Tibial nerve (tissue), 4 donors: ENCODE results near the gene FRMD4A. TPM values are rescaled to one million over a fixed set of nuclear protein-coding genes. Genes with fewer than 3 reads are reported as not detected.

ENCODE experiments used
- DNase-seq, 2 donors: peaks; one replicate each; pipeline ENCODE4 v3.0.0-alpha.2; 2019; ENCODE audit warnings: low spot score in 2 of 2
- H3K27ac ChIP-seq, 4 donors: fragments of 200-600 bp; sonication (generic) in 3 of 4; one replicate each; pipeline ENCODE4 v1.5.1; 2017 to 2019; ENCODE audit warnings: mild to moderate bottlenecking in 1 of 4
- H3K27me3 ChIP-seq, 2 donors: fragments of 200-600 bp; sonication (generic) in 1 of 2; one replicate each; pipeline versions ENCODE4 v1.5.1 to v1.6.0; 2017 to 2019
- H3K36me3 ChIP-seq, 3 donors: fragments of 200-600 bp; sonication (generic); one replicate each; pipeline ENCODE4 v1.5.1; 2018 to 2019
- H3K4me1 ChIP-seq, 4 donors: fragments of 200-600 bp; sonication (generic) in 3 of 4; one replicate each; pipeline ENCODE4 v1.5.1; 2017 to 2019
- H3K4me3 ChIP-seq, 4 donors: fragments of 200-600 bp; sonication (generic) in 3 of 4; one replicate each; pipeline ENCODE4 v1.5.1; 2017 to 2019; ENCODE audit warnings: mild to moderate bottlenecking in 1 of 4, moderate library complexity in 1 of 4
- H3K9me3 ChIP-seq, 4 donors: fragments of 200-600 bp; sonication (generic) in 3 of 4; one replicate each; pipeline ENCODE4 v1.5.1; 2017 to 2019
- CTCF ChIP-seq, 5 experiments: fragments of 200-600 bp in 3 of 5; fragments of 450-650 bp in 2 of 5; sonication (generic) in 3 of 5; IDR thresholded peaks; one replicate each; pipeline ENCODE4 v1.5.1; 2016 to 2019; ENCODE audit warnings: antibody characterized with exemption in 5 of 5, mild to moderate bottlenecking in 3 of 5, moderate library complexity in 2 of 5
- EP300 ChIP-seq, 2 donors: sonication (generic); formaldehyde crosslinking; IDR thresholded peaks; one replicate each; pipeline ENCODE4 v1.6.1; 2017; ENCODE audit warnings: antibody characterized with exemption in 2 of 2, mild to moderate bottlenecking in 1 of 2
- POLR2A ChIP-seq, 2 donors: fragments of 450-650 bp; IDR thresholded peaks; one replicate each; pipeline ENCODE4 v1.6.1; 2017; ENCODE audit warnings: antibody characterized with exemption in 2 of 2, mild to moderate bottlenecking in 2 of 2, moderate library complexity in 2 of 2
- WGBS, 2 donors: methylation state at CpG; one replicate each; pipeline ENCODE4 v1.1.5; 2018; 5-methylcytosine and 5-hydroxymethylcytosine counted together
- total RNA-seq, 4 donors: library from RNA; depleted of rRNA; stranded (reverse); fragments of >200 nt; gene quantifications; one replicate each; pipeline ENCODE4 v1.1.0, GENCODE V29; 2016

FRMD4A gene
- total RNA-seq, 4 donors from 2014 or later = 39.8 to 89.7 (median 53.9) TPM

- Histone ChIP-seq H3K27me3 (no peaks in the 10 kb centered on the region), H3K4me1 (no peaks in the 10 kb centered on the region), H3K36me3 (no peaks in the 10 kb centered on the region), H3K4me3 (no peak overlapping the region), H3K9me3 (no peaks in the 10 kb centered on the region), H3K27ac (no peak overlapping the region)
- no peak for DNase-seq
- WGBS, 2 donors = 72 to 73% methylated on average over 5 of the region's 5 CpGs
- TF ChIP-seq CTCF (IDR thresholded peaks at IDR 0.05) (no peak), EP300 (IDR thresholded peaks at IDR 0.05) (no peak), POLR2A (IDR thresholded peaks at IDR 0.05) (no peak)
Measured at GRCh38 chr10:14374745-14375445, 44.2 kb upstream of the FRMD4A start.

GRCh38 chr10:14372606-14373005 lies 41.9 kb upstream of the FRMD4A start:
- no peak overlapping the region for H3K27ac ChIP-seq
- TF ChIP-seq EP300 (IDR thresholded peaks at IDR 0.05) (no peak), CTCF (IDR thresholded peaks at IDR 0.05) (no peak), POLR2A (IDR thresholded peaks at IDR 0.05) (no peak)
- H3K4me3 ChIP-seq = no peak overlapping the region
- 71 to 84% methylated on average over 4 of the region's 4 CpGs for WGBS, 2 donors
- no peak for DNase-seq
- no peaks in the 10 kb centered on the region for H3K4me1 ChIP-seq
- no peaks in the 10 kb centered on the region for H3K9me3 ChIP-seq
- H3K27me3 ChIP-seq = no peaks in the 10 kb centered on the region
- no peaks in the 10 kb centered on the region for H3K36me3 ChIP-seq

GRCh38 chr10:14371581-14371980 lies 40.9 kb upstream of the FRMD4A start:
- Histone ChIP-seq H3K27me3 (no peaks in the 10 kb centered on the region), H3K4me3 (no peak overlapping the region), H3K36me3 (no peaks in the 10 kb centered on the region), H3K4me1 (no peaks in the 10 kb centered on the region), H3K9me3 (no peaks in the 10 kb centered on the region), H3K27ac (no peak overlapping the region)
- TF ChIP-seq CTCF (IDR thresholded peaks at IDR 0.05) = no peak
- WGBS, 2 donors = 50 to 67% methylated on average over 4 of the region's 4 CpGs
- no peak for DNase-seq

GRCh38 chr10:14370894-14371293 lies 40.2 kb upstream of the FRMD4A start:
- WGBS, 2 donors = 92 to 93% methylated on average over 5 of the region's 5 CpGs
- no peaks in the 10 kb centered on the region for H3K27me3 ChIP-seq
- no peaks in the 10 kb centered on the region for H3K36me3 ChIP-seq
- H3K4me3 ChIP-seq = no peak overlapping the region
- no peak overlapping the region for H3K27ac ChIP-seq
- no peaks in the 10 kb centered on the region for H3K9me3 ChIP-seq
- DNase-seq = no peak
- H3K4me1 ChIP-seq = no peaks in the 10 kb centered on the region
- TF ChIP-seq POLR2A (IDR thresholded peaks at IDR 0.05) (no peak), CTCF (IDR thresholded peaks at IDR 0.05) (no peak), EP300 (IDR thresholded peaks at IDR 0.05) (no peak)

- no peak overlapping the region for H3K4me3 ChIP-seq
- no peak for DNase-seq
- no peaks in the 10 kb centered on the region for H3K9me3 ChIP-seq
- H3K27me3 ChIP-seq = no peaks in the 10 kb centered on the region
- H3K4me1 ChIP-seq = peaks cover 0 to 5% (median 0%) of the 10 kb centered on the region in 4 donors
- no peak overlapping the region for H3K27ac ChIP-seq
- no peak for TF ChIP-seq POLR2A (IDR thresholded peaks at IDR 0.05)
- TF ChIP-seq CTCF (IDR thresholded peaks at IDR 0.05) = no peak
- TF ChIP-seq EP300 (IDR thresholded peaks at IDR 0.05) = no peak
- no peaks in the 10 kb centered on the region for H3K36me3 ChIP-seq
Measured at GRCh38 chr10:14369906-14370305, 39.2 kb upstream of the FRMD4A start.
